ES-I3 (cell line): ENCODE data around the gene CCDC93.

Experiments used
- H3K36me3 ChIP-seq: 2 replicates; pipeline ENCODE4 v1.6.1; 2013; ENCODE audit warnings: mild to moderate bottlenecking, low read length, control low read depth, moderate library complexity; ENCODE audit not compliant: insufficient read depth
- H3K4me1 ChIP-seq: 2 replicates; pipeline ENCODE4 v1.6.1; 2013; ENCODE audit warnings: mild to moderate bottlenecking, control low read depth, low read length; ENCODE audit not compliant: insufficient read depth
- H3K9ac ChIP-seq: 2 replicates; pipeline ENCODE4 v1.6.1; 2013; ENCODE audit warnings: low read depth, mild to moderate bottlenecking, low read length, moderate library complexity
- H3K9me3 ChIP-seq: 2 replicates; pipeline ENCODE4 v1.6.1; 2013; ENCODE audit warnings: mild to moderate bottlenecking, low read length, moderate library complexity; ENCODE audit not compliant: control insufficient read depth, insufficient read depth

Gene CCDC93

GRCh38 chr2:118051826-118052358 lies 38.0 kb upstream of the CCDC93 start:
- Histone ChIP-seq H3K36me3 (no peaks in the 10 kb centered on the region), H3K9me3 (no peaks in the 10 kb centered on the region), H3K9ac (no peak overlapping the region), H3K4me1 (peaks cover 3% of the 10 kb centered on the region; the same call in 1 of the 2 replicates)

DNA sequence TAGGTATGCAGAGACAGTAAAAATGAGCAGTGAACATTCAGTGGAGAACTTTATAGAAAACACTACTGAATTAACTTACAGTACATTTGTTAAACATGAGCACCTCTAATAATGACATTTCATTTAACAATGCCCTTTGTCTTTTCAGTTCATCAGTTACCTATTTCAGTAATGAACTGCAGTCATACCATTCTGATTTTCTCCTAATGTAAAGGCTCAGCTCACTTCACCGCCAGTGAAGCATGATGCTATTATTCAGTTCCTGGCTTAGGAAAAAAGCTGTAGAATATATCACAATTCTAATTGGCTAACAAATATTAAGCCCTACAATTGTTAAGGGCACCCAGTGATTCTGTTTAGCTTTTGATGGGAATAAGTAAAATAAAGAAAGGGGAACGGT lies 37.1 kb upstream of the CCDC93 start:
- Histone ChIP-seq H3K36me3 (no peaks in the 10 kb centered on the region), H3K9me3 (no peaks in the 10 kb centered on the region), H3K9ac (no peak overlapping the region), H3K4me1 (peaks cover 3% of the 10 kb centered on the region; the same call in 1 of the 2 replicates)

GRCh38 chr2:118050386-118050785 lies 36.5 kb upstream of the CCDC93 start:
- peaks cover 3% of the 10 kb centered on the region; the same call in 1 of the 2 replicates for H3K4me1 ChIP-seq

GRCh38 chr2:118049816-118050140 lies 35.9 kb upstream of the CCDC93 start:
- H3K9ac ChIP-seq, result no peak overlapping the region
- peaks cover 3% of the 10 kb centered on the region; the same call in 1 of the 2 replicates for H3K4me1 ChIP-seq

More at GRCh38 chr2:118050386-118050785, 36.5 kb upstream of the CCDC93 start:
- no peak overlapping the region for H3K9ac ChIP-seq
- H3K9me3 ChIP-seq, result no peaks in the 10 kb centered on the region
- H3K36me3 ChIP-seq, result no peaks in the 10 kb centered on the region

DNA sequence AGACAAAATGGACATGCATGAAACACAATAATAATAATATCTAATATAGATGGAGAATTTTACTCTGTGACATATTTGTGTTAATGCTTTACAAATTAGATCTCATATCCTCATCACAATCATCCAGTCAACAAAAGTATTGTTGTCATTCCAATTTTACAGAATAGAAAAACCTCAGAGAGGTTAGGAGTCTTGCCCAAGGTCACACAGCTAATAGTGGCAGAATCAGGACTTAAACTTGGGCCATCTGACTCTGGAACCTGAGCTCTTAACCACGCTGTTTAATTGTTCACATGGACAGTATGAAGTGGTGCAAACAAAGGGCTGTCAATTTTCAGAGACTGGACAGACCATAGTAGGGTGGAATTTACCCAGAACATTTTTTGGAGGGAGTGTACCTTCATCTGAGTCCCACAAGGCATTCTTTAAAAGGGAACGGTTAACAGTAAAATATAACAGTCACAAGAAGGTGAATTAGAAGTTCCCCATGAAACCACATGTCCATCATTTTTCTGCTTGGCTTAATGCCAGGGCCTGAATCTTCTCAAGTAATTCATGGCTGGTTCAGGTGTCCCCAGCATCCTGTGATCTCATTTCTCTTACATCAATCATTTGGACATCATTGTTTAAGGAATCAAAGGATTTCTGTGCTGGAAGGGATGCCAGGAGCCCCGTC lies 35.4 kb upstream of the CCDC93 start:
- Histone ChIP-seq H3K36me3 (no peaks in the 10 kb centered on the region), H3K9ac (no peak overlapping the region), H3K9me3 (no peaks in the 10 kb centered on the region), H3K4me1 (peaks cover 3% of the 10 kb centered on the region; the same call in 1 of the 2 replicates)

More at GRCh38 chr2:118049816-118050140, 35.9 kb upstream of the CCDC93 start:
- Histone ChIP-seq H3K36me3 (no peaks in the 10 kb centered on the region), H3K9me3 (no peaks in the 10 kb centered on the region)

- Histone ChIP-seq H3K36me3 (no peaks in the 10 kb centered on the region), H3K4me1 (peaks cover 3% of the 10 kb centered on the region; the same call in 1 of the 2 replicates), H3K9me3 (no peaks in the 10 kb centered on the region), H3K9ac (no peak overlapping the region)
Measured at GRCh38 chr2:118048401-118048800, 34.5 kb upstream of the CCDC93 start.

DNA sequence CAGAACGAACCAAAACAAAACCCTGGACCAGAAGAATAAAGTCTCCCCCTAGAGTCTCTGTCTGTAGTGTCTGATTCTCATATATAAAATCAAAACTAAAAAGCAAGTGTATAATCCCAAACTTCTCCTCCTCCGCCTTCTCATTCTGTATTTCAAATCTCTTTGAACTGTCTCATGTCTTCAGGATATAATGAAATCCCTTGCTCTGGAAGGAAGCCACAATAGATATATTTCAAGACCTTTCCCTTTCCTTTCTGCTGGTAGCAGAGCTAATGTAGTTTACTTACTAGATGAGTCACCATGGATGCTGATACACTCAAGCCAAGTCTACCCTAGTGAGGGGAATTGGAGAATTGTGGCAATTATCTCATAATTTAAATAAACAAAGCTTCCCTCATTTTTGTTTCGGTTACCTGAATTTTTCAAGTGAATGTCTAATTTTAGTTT lies 33.5 kb upstream of the CCDC93 start:
- no peak overlapping the region for H3K9ac ChIP-seq
- no peaks in the 10 kb centered on the region for H3K9me3 ChIP-seq
- no peaks in the 10 kb centered on the region for H3K36me3 ChIP-seq
- peaks cover 3% of the 10 kb centered on the region; the same call in 1 of the 2 replicates for H3K4me1 ChIP-seq

GRCh38 chr2:118046634-118047210 lies 32.9 kb upstream of the CCDC93 start:
- no peak overlapping the region for H3K9ac ChIP-seq
- H3K4me1 ChIP-seq, result peaks cover 3% of the 10 kb centered on the region; the same call in 1 of the 2 replicates
- no peaks in the 10 kb centered on the region for H3K36me3 ChIP-seq
- H3K9me3 ChIP-seq, result no peaks in the 10 kb centered on the region

DNA sequence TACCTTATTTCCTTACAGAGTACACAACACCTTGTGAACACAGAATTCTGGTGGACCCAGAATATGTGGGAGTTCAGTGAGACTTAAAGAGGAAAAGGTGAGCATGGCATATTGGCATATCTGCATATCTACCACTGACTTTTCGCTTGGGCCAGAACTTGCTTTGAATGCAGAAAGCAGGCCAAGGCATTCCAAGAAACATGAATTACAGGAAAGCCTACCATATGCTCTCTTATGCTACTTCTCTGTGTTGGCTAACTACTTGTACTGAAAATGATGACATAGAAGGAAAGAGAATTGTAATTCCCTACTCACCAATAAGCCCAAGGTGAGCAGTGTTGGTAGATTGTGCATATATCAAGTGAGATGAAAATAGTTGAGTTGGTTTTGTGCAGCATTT lies 31.4 kb upstream of the CCDC93 start:
- no peaks in the 10 kb centered on the region; the same call in 1 of the 2 replicates for H3K4me1 ChIP-seq
- no peaks in the 10 kb centered on the region for H3K9me3 ChIP-seq
- no peaks in the 10 kb centered on the region for H3K36me3 ChIP-seq
- no peak overlapping the region for H3K9ac ChIP-seq

DNA sequence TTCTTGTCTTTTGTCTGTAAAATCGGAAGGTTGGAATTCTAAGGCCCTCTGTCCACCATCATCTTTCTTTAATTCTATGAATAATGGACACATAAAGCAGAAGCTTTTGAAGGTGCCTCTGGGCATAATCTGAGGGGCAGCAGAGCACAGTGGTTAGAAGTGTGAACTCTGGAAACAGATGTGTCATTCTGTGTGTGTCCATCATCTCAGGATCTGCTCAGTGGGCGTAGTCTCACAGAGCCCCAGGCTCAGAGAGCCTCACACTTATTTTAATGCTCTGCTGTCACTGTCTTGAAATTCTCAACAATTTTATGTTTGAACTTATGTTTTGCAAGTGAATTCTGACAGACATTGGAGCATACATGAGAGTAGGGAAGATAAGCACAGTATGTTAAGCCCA lies 31.0 kb upstream of the CCDC93 start:
- no peak overlapping the region for H3K9ac ChIP-seq
- H3K36me3 ChIP-seq, result no peaks in the 10 kb centered on the region
- no peaks in the 10 kb centered on the region; the same call in 1 of the 2 replicates for H3K4me1 ChIP-seq

DNA sequence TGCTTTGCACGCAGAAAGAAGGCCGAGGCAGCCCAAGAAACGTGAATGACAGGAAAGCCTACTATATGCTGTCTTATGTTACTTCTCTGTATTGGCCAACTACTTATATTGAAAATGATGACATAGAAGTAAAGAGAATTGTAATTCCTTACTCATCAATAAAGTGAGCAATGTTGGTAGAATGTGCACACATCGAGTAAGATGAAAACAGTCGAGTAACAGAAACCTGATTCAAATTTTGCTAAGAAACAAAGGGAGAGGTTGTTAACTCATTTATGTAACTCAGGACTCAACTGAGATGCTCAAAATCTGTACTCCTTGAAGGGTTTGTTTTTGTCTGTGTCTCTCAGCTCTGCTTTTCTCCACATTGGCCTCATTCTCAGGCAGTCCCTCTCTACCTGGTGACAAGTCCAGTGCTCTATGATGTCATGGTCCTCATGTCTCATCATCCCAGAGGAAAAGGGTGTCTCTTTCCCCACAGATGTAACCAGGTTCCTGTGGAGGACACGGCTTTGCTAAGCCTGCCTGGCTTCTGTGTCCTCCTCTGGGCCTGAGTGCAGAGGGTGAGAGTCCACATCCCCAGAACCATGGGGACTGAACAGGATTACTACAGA lies 30.3 kb upstream of the CCDC93 start:
- Histone ChIP-seq H3K4me1 (no peaks in the 10 kb centered on the region; the same call in 1 of the 2 replicates), H3K36me3 (no peaks in the 10 kb centered on the region), H3K9ac (no peak overlapping the region), H3K9me3 (no peaks in the 10 kb centered on the region)

More for the DNA sequence above, 31.0 kb upstream of the CCDC93 start:
- H3K9me3 ChIP-seq, result no peaks in the 10 kb centered on the region

GRCh38 chr2:118040891-118041290 lies 27.0 kb upstream of the CCDC93 start:
- Histone ChIP-seq H3K4me1 (no peaks in the 10 kb centered on the region), H3K9ac (no peak overlapping the region)

GRCh38 chr2:118032169-118033013 lies 18.5 kb upstream of the CCDC93 start:
- no peaks in the 10 kb centered on the region for H3K4me1 ChIP-seq
- no peaks in the 10 kb centered on the region for H3K9me3 ChIP-seq
- no peaks in the 10 kb centered on the region for H3K36me3 ChIP-seq
- H3K9ac ChIP-seq, result no peak overlapping the region

More at GRCh38 chr2:118040891-118041290, 27.0 kb upstream of the CCDC93 start:
- Histone ChIP-seq H3K9me3 (no peaks in the 10 kb centered on the region), H3K36me3 (no peaks in the 10 kb centered on the region)

GRCh38 chr2:118031566-118031965 lies 17.7 kb upstream of the CCDC93 start:
- no peaks in the 10 kb centered on the region for H3K36me3 ChIP-seq
- H3K4me1 ChIP-seq, result no peaks in the 10 kb centered on the region

More at GRCh38 chr2:118031566-118031965, 17.7 kb upstream of the CCDC93 start:
- Histone ChIP-seq H3K9me3 (no peaks in the 10 kb centered on the region), H3K9ac (no peak overlapping the region)
